SK-N-SH (cell line): ENCODE results near the gene NRG3. TPM values are rescaled to one million over a fixed set of nuclear protein-coding genes. Genes with fewer than 3 reads are reported as not detected.

Source experiments
- CTCF ChIA-PET: fragments of 300-600, 350-600 bp; formaldehyde crosslinking; extraction: SDS; loops from one replicate; lab custom pipeline; 2021; lab: Yijun Ruan, JAX
- POLR2A ChIA-PET: fragments of 350-600 bp; sonication (Branson Sonifier 250); formaldehyde crosslinking; extraction: SDS; loops from one replicate; lab custom pipeline; 2020; ENCODE audit warnings: antibody characterized with exemption, inconsistent platforms; lab: Yijun Ruan, JAX
- DNase-seq: peaks from one replicate; pipeline ENCODE4 v3.0.0; 2012
- H2AFZ ChIP-seq: fragments of 200-600 bp; sonication (generic); 2 replicates; pipeline ENCODE4 v1.8.1; 2016; ENCODE audit warnings: antibody characterized with exemption, mild to moderate bottlenecking, low read depth
- H3F3A ChIP-seq: fragments of 200-600 bp; sonication (generic); replicated peaks from 2 replicates; pipeline ENCODE3; 2016; ENCODE audit warnings: antibody characterized with exemption, mild to moderate bottlenecking; ENCODE audit not compliant: insufficient read depth
- H3K27ac ChIP-seq, 2 experiments: fragments of 200-500 bp in 1 of 2; fragments of 200-600 bp in 1 of 2; sonication (Bioruptor generic) in 1 of 2; sonication (generic), shearing (Covaris generic) in 1 of 2; 2 replicates each; pipeline versions ENCODE4 v1.5.1 to v1.6.1; 2014 to 2016; ENCODE audit warnings: low read depth in 2 of 2, inconsistent platforms in 1 of 2, low read length in 1 of 2, mild to moderate bottlenecking in 1 of 2, mixed read lengths in 1 of 2
- H3K27me3 ChIP-seq: fragments of 200-600 bp; sonication (generic), shearing (Covaris generic); 2 replicates; pipeline ENCODE4 v1.6.1; 2016; ENCODE audit warnings: mixed run types; ENCODE audit not compliant: insufficient read depth
- H3K36me3 ChIP-seq, 2 experiments: fragments of 200-500 bp in 1 of 2; fragments of 200-600 bp in 1 of 2; sonication (Bioruptor generic) in 1 of 2; sonication (generic) in 1 of 2; replicated peaks in 1 of 2; 2 replicates each; pipeline versions ENCODE3 to v1.5.1; 2014 to 2016; ENCODE audit warnings: low read length in 1 of 2, mild to moderate bottlenecking in 1 of 2; ENCODE audit not compliant: insufficient read depth in 2 of 2, control insufficient read depth in 1 of 2
- H3K4me1 ChIP-seq, 2 experiments: fragments of 200-500 bp in 1 of 2; fragments of 200-600 bp in 1 of 2; sonication (Bioruptor generic) in 1 of 2; sonication (generic), shearing (Covaris generic) in 1 of 2; 2 replicates each; pipeline versions ENCODE4 v1.5.1 to v1.6.1; 2014 to 2016; ENCODE audit warnings: low read depth in 1 of 2, low read length in 1 of 2, mixed run types in 1 of 2; ENCODE audit not compliant: insufficient read depth in 2 of 2, control insufficient read depth in 1 of 2
- H3K4me2 ChIP-seq: fragments of 200-600 bp; sonication (generic), shearing (Covaris generic); 2 replicates; pipeline ENCODE4 v1.6.1; 2017; ENCODE audit warnings: mixed run types
- H3K4me3 ChIP-seq, 2 experiments: fragments of 200-500 bp in 1 of 2; fragments of 200-600 bp in 1 of 2; sonication (Bioruptor generic) in 1 of 2; sonication (generic), shearing (Covaris generic) in 1 of 2; 2 replicates each; pipeline versions ENCODE4 v1.5.1 to v1.8.1; 2014 to 2016; ENCODE audit warnings: low read depth in 2 of 2, inconsistent platforms in 1 of 2, low read length in 1 of 2, mild to moderate bottlenecking in 1 of 2, mixed read lengths in 1 of 2, moderate library complexity in 1 of 2
- H3K79me2 ChIP-seq: fragments of 200-600 bp; sonication (generic); 2 replicates; pipeline ENCODE4 v1.8.1; 2017; ENCODE audit warnings: mild to moderate bottlenecking; ENCODE audit not compliant: insufficient read depth
- H3K9ac ChIP-seq: fragments of 200-600 bp; sonication (generic); 2 replicates; pipeline ENCODE4 v1.6.1; 2017; ENCODE audit warnings: mixed run types
- H3K9me2 ChIP-seq: fragments of 200-600 bp; sonication (generic); 2 replicates; pipeline ENCODE4 v1.6.1; 2017; ENCODE audit warnings: mixed run types
- H3K9me3 ChIP-seq: fragments of 200-600 bp; sonication (generic); 2 replicates; pipeline ENCODE4 v1.6.1; 2017; ENCODE audit warnings: mixed run types, mild to moderate bottlenecking, moderate library complexity
- H4K20me1 ChIP-seq: fragments of 200-600 bp; sonication (generic); 2 replicates; pipeline ENCODE4 v1.6.1; 2017; ENCODE audit warnings: mild to moderate bottlenecking, mixed run types; ENCODE audit not compliant: insufficient read depth
- CHD2 ChIP-seq: fragments of 150-350 bp; IDR thresholded peaks from 2 replicates; pipeline ENCODE4 v1.6.1; 2018; ENCODE audit warnings: low read length; ENCODE audit not compliant: partially characterized antibody
- EZH2phosphoT487 ChIP-seq: fragments of 200-600 bp; sonication (generic); IDR thresholded peaks from 2 replicates; pipeline ENCODE4 v1.6.1; 2017; ENCODE audit warnings: low read depth, mixed run types, mild to moderate bottlenecking, antibody characterized with exemption, moderate library complexity, borderline replicate concordance
- FOXJ3 ChIP-seq: sonication (generic); formaldehyde crosslinking; IDR thresholded peaks from 2 replicates; pipeline ENCODE4 v1.5.1; 2020; ENCODE audit warnings: mild to moderate bottlenecking, missing genetic modification reagents
- JUND ChIP-seq: IDR thresholded peaks from 2 replicates; pipeline ENCODE4 v1.4.0; 2012
- MEF2A ChIP-seq: IDR thresholded peaks from 2 replicates; pipeline ENCODE4 v1.4.0; 2012; ENCODE audit warnings: low read depth, borderline replicate concordance
- NFIC ChIP-seq: IDR thresholded peaks from 2 replicates; pipeline ENCODE4 v1.4.0; 2012; ENCODE audit warnings: borderline replicate concordance
- RAD21 ChIP-seq: IDR thresholded peaks from 2 replicates; pipeline ENCODE4 v1.6.1; 2012; ENCODE audit warnings: mild to moderate bottlenecking, low read length
- RCOR1 ChIP-seq: fragments of 150-350 bp; IDR thresholded peaks from 2 replicates; pipeline ENCODE4 v1.6.1; 2017; ENCODE audit warnings: antibody characterized with exemption, low read length
- RFX5 ChIP-seq: IDR thresholded peaks from 2 replicates; pipeline ENCODE4 v1.6.1; 2012; ENCODE audit warnings: mild to moderate bottlenecking, improper control_type of control experiment, low read length
- SIN3A ChIP-seq: IDR thresholded peaks from 2 replicates; pipeline ENCODE4 v1.6.1; 2012; ENCODE audit warnings: low read depth, mild to moderate bottlenecking, low read length, moderate library complexity, borderline replicate concordance
- SMC3 ChIP-seq: IDR thresholded peaks from 2 replicates; pipeline ENCODE4 v1.6.1; 2012; ENCODE audit warnings: low read depth, low read length, improper control_type of control experiment
- TAF1 ChIP-seq: IDR thresholded peaks from 2 replicates; pipeline ENCODE4 v1.6.1; 2012; ENCODE audit warnings: low read depth, mild to moderate bottlenecking, low read length, moderate library complexity, borderline replicate concordance
- WGBS: methylation state at CpG from one replicate; pipeline ENCODE4 v1.1.6; 2017; ENCODE audit warnings: low lambda C conversion rate; 5-methylcytosine and 5-hydroxymethylcytosine counted together
- polyA plus RNA-seq, 3 experiments: library from polyadenylated mRNA; depleted of rRNA; stranded (reverse); fragments of >200 nt; gene quantifications; 2 replicates each; pipeline ENCODE4 v1.2.3, GENCODE V29; 2012
- TF ChIP-seq, protein P1 (sequence below): IDR thresholded peaks from 2 replicates; pipeline ENCODE4 v1.4.0; 2012; ENCODE audit warnings: low read depth, borderline replicate concordance
- TF ChIP-seq, protein P2 (sequence below): IDR thresholded peaks from 2 replicates; pipeline ENCODE4 v1.6.1; 2012; ENCODE audit warnings: mild to moderate bottlenecking, low read depth, low read length, moderate library complexity

NRG3 gene
- polyA plus RNA-seq, 1 of the 3 experiments (the other 2 are of a cell fraction): 0.03 TPM

DNA sequence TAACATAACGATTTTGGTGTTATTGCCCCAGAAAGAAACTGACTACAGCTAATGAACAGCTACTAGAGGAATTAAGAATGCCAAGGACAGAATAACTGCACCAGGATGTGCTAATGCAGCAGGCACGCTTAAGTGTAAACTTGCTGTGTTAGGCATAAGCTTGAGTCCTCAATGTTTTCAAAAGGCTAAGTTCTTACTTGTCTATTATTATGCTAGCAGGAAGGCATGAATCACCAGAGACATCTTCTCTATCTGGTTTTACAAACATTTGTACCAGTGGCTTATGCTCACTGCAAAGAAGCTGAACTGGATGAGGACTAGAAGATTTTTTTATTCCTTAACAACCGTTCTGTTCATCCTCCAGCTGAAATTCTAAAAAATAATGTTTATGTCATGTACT is 1035.3 kb downstream of the NRG3 start:
- DNase-seq: no peak
- Histone ChIP-seq H3K27me3 (no peaks in the 10 kb centered on the region), H3K4me1 (no peaks in the 10 kb centered on the region; a peak in 2 of 4 replicates), H3K9me3 (no peaks in the 10 kb centered on the region), H3K9me2 (no peaks in the 10 kb centered on the region), H3K4me2 (no peak overlapping the region), H3F3A (peaks cover 2% of the 10 kb centered on the region), H3K27ac (no peak overlapping the region), H4K20me1 (no peaks in the 10 kb centered on the region), H2AFZ (0 out of 2 replicates have a peak overlapping the region, but pooled peaks have one; percentile 20), H3K36me3 (no peaks in the 10 kb centered on the region), H3K4me3 (no peak overlapping the region), H3K79me2 (no peaks in the 10 kb centered on the region), H3K9ac (no peak overlapping the region)
- ChIA-PET CTCF (interaction anchor here (0.9 kb wide), 1 partner anchor 99 kb away, joined by 3 read pairs; no protein-coding TSS in a partner anchor), POLR2A (no interaction called here)
- 72% methylated on average over 3 of the region's 3 CpGs for WGBS
- no peak for TF ChIP-seq JUND
- TF ChIP-seq RCOR1: no peak
- TF ChIP-seq EZH2phosphoT487: no peak
- TF ChIP-seq, protein P1, sequence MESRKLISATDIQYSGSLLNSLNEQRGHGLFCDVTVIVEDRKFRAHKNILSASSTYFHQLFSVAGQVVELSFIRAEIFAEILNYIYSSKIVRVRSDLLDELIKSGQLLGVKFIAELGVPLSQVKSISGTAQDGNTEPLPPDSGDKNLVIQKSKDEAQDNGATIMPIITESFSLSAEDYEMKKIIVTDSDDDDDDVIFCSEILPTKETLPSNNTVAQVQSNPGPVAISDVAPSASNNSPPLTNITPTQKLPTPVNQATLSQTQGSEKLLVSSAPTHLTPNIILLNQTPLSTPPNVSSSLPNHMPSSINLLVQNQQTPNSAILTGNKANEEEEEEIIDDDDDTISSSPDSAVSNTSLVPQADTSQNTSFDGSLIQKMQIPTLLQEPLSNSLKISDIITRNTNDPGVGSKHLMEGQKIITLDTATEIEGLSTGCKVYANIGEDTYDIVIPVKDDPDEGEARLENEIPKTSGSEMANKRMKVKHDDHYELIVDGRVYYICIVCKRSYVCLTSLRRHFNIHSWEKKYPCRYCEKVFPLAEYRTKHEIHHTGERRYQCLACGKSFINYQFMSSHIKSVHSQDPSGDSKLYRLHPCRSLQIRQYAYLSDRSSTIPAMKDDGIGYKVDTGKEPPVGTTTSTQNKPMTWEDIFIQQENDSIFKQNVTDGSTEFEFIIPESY: no peak
- no peak for TF ChIP-seq RAD21
- no peak for TF ChIP-seq SMC3
- TF ChIP-seq NFIC: no peak
- no peak for TF ChIP-seq TAF1
- no peak for TF ChIP-seq MEF2A
- TF ChIP-seq, protein P2, sequence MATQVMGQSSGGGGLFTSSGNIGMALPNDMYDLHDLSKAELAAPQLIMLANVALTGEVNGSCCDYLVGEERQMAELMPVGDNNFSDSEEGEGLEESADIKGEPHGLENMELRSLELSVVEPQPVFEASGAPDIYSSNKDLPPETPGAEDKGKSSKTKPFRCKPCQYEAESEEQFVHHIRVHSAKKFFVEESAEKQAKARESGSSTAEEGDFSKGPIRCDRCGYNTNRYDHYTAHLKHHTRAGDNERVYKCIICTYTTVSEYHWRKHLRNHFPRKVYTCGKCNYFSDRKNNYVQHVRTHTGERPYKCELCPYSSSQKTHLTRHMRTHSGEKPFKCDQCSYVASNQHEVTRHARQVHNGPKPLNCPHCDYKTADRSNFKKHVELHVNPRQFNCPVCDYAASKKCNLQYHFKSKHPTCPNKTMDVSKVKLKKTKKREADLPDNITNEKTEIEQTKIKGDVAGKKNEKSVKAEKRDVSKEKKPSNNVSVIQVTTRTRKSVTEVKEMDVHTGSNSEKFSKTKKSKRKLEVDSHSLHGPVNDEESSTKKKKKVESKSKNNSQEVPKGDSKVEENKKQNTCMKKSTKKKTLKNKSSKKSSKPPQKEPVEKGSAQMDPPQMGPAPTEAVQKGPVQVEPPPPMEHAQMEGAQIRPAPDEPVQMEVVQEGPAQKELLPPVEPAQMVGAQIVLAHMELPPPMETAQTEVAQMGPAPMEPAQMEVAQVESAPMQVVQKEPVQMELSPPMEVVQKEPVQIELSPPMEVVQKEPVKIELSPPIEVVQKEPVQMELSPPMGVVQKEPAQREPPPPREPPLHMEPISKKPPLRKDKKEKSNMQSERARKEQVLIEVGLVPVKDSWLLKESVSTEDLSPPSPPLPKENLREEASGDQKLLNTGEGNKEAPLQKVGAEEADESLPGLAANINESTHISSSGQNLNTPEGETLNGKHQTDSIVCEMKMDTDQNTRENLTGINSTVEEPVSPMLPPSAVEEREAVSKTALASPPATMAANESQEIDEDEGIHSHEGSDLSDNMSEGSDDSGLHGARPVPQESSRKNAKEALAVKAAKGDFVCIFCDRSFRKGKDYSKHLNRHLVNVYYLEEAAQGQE: no peak
- TF ChIP-seq RFX5: no peak
- TF ChIP-seq SIN3A: no peak
- no peak for TF ChIP-seq FOXJ3 (CRISPR knock-in tag)
- TF ChIP-seq CHD2: no peak
